IPS-18a (cell line): ENCODE measurements around the gene SGMS1.

Source experiments
- H3K27ac ChIP-seq: one replicate; pipeline ENCODE4 v1.5.1; 2013; ENCODE audit warnings: low read length
- H3K27me3 ChIP-seq: one replicate; pipeline ENCODE4 v1.6.1; 2013; ENCODE audit warnings: mild to moderate bottlenecking, low read length; ENCODE audit not compliant: control insufficient read depth, insufficient read depth
- H3K36me3 ChIP-seq: one replicate; pipeline ENCODE4 v1.6.1; 2013; ENCODE audit warnings: low read depth, low read length; ENCODE audit not compliant: control insufficient read depth
- H3K4me1 ChIP-seq: one replicate; pipeline ENCODE4 v1.6.1; 2013; ENCODE audit warnings: low read depth, low read length; ENCODE audit not compliant: control insufficient read depth
- H3K4me3 ChIP-seq: one replicate; pipeline ENCODE4 v1.5.1; 2013; ENCODE audit warnings: low read length
- H3K9ac ChIP-seq: one replicate; pipeline ENCODE4 v1.6.1; 2013; ENCODE audit warnings: mild to moderate bottlenecking, low read length, moderate library complexity
- H3K9me3 ChIP-seq: one replicate; pipeline ENCODE4 v1.6.1; 2013; ENCODE audit warnings: low read depth, low read length; ENCODE audit not compliant: control insufficient read depth

Gene SGMS1

GRCh38 chr10:50561266-50561665 lies 62.5 kb downstream of the SGMS1 start:
- H3K27ac ChIP-seq: no peak overlapping the region
- H3K9me3 ChIP-seq: no peaks in the 10 kb centered on the region
- no peaks in the 10 kb centered on the region for H3K36me3 ChIP-seq
- H3K9ac ChIP-seq: no peak overlapping the region
- no peaks in the 10 kb centered on the region for H3K27me3 ChIP-seq
- H3K4me1 ChIP-seq: peaks cover 5% of the 10 kb centered on the region
- no peak overlapping the region for H3K4me3 ChIP-seq

GRCh38 chr10:50560370-50560769 lies 63.4 kb downstream of the SGMS1 start:
- no peak overlapping the region for H3K27ac ChIP-seq
- H3K4me1 ChIP-seq: peaks cover 5% of the 10 kb centered on the region
- no peaks in the 10 kb centered on the region for H3K9me3 ChIP-seq
- no peak overlapping the region for H3K9ac ChIP-seq
- H3K36me3 ChIP-seq: no peaks in the 10 kb centered on the region
- H3K4me3 ChIP-seq: no peak overlapping the region
- H3K27me3 ChIP-seq: no peaks in the 10 kb centered on the region

GRCh38 chr10:50558371-50558770 lies 65.4 kb downstream of the SGMS1 start:
- no peaks in the 10 kb centered on the region for H3K27me3 ChIP-seq
- H3K9ac ChIP-seq: no peak overlapping the region
- H3K27ac ChIP-seq: no peak overlapping the region
- H3K36me3 ChIP-seq: no peaks in the 10 kb centered on the region
- peaks cover 12% of the 10 kb centered on the region for H3K4me1 ChIP-seq
- H3K4me3 ChIP-seq: no peak overlapping the region
- H3K9me3 ChIP-seq: no peaks in the 10 kb centered on the region

GRCh38 chr10:50557130-50557682 lies 66.5 kb downstream of the SGMS1 start:
- no peak overlapping the region for H3K27ac ChIP-seq
- no peaks in the 10 kb centered on the region for H3K36me3 ChIP-seq
- no peak overlapping the region for H3K9ac ChIP-seq
- H3K27me3 ChIP-seq: no peaks in the 10 kb centered on the region
- peaks cover 15% of the 10 kb centered on the region for H3K4me1 ChIP-seq
- H3K4me3 ChIP-seq: no peak overlapping the region
- H3K9me3 ChIP-seq: no peaks in the 10 kb centered on the region

- Histone ChIP-seq H3K27me3 (no peaks in the 10 kb centered on the region), H3K27ac (no peak overlapping the region), H3K36me3 (no peaks in the 10 kb centered on the region), H3K9ac (no peak overlapping the region), H3K4me1 (peaks cover 12% of the 10 kb centered on the region), H3K4me3 (no peak overlapping the region), H3K9me3 (no peaks in the 10 kb centered on the region)
These were observed 67.3 kb downstream of the SGMS1 start for GRCh38 chr10:50556237-50557120.

GRCh38 chr10:50554995-50555568 lies 68.7 kb downstream of the SGMS1 start:
- H3K9ac ChIP-seq: no peak overlapping the region
- H3K27me3 ChIP-seq: no peaks in the 10 kb centered on the region
- H3K4me1 ChIP-seq: peaks cover 24% of the 10 kb centered on the region
- no peaks in the 10 kb centered on the region for H3K9me3 ChIP-seq
- no peaks in the 10 kb centered on the region for H3K36me3 ChIP-seq
- H3K4me3 ChIP-seq: no peak overlapping the region
- no peak overlapping the region for H3K27ac ChIP-seq

GRCh38 chr10:50554376-50554994 lies 69.3 kb downstream of the SGMS1 start:
- peaks cover 29% of the 10 kb centered on the region for H3K4me1 ChIP-seq
- H3K9me3 ChIP-seq: no peaks in the 10 kb centered on the region
- H3K27ac ChIP-seq: no peak overlapping the region
- no peak overlapping the region for H3K9ac ChIP-seq
- H3K27me3 ChIP-seq: no peaks in the 10 kb centered on the region
- H3K36me3 ChIP-seq: no peaks in the 10 kb centered on the region
- no peak overlapping the region for H3K4me3 ChIP-seq

GRCh38 chr10:50552771-50553535 lies 70.8 kb downstream of the SGMS1 start:
- H3K4me3 ChIP-seq: no peak overlapping the region
- H3K4me1 ChIP-seq: peaks cover 29% of the 10 kb centered on the region
- H3K27me3 ChIP-seq: no peaks in the 10 kb centered on the region
- no peaks in the 10 kb centered on the region for H3K36me3 ChIP-seq
- H3K27ac ChIP-seq: no peak overlapping the region
- H3K9ac ChIP-seq: no peak overlapping the region
- H3K9me3 ChIP-seq: no peaks in the 10 kb centered on the region

- Histone ChIP-seq H3K4me1 (peaks cover 29% of the 10 kb centered on the region), H3K9me3 (no peaks in the 10 kb centered on the region), H3K27me3 (no peaks in the 10 kb centered on the region), H3K27ac (no peak overlapping the region), H3K4me3 (no peak overlapping the region), H3K9ac (no peak overlapping the region), H3K36me3 (no peaks in the 10 kb centered on the region)
These were observed 71.4 kb downstream of the SGMS1 start for GRCh38 chr10:50552308-50552707.

- Histone ChIP-seq H3K9ac (no peak overlapping the region), H3K27ac (no peak overlapping the region), H3K36me3 (no peaks in the 10 kb centered on the region)
These were observed 71.9 kb downstream of the SGMS1 start for GRCh38 chr10:50551894-50552293.

GRCh38 chr10:50550291-50550839 lies 73.4 kb downstream of the SGMS1 start:
- no peak overlapping the region for H3K4me3 ChIP-seq
- no peaks in the 10 kb centered on the region for H3K36me3 ChIP-seq
- H3K9ac ChIP-seq: no peak overlapping the region
- no peaks in the 10 kb centered on the region for H3K9me3 ChIP-seq
- peaks cover 30% of the 10 kb centered on the region for H3K4me1 ChIP-seq
- H3K27ac ChIP-seq: no peak overlapping the region
- H3K27me3 ChIP-seq: no peaks in the 10 kb centered on the region

More at GRCh38 chr10:50551894-50552293, 71.9 kb downstream of the SGMS1 start:
- Histone ChIP-seq H3K4me1 (peaks cover 29% of the 10 kb centered on the region), H3K4me3 (no peak overlapping the region), H3K27me3 (no peaks in the 10 kb centered on the region), H3K9me3 (no peaks in the 10 kb centered on the region)
